ENCODE measurements around the gene ARHGAP42. TPM values are rescaled to one million over a fixed set of nuclear protein-coding genes. Genes with fewer than 3 reads are reported as not detected.

Gene ARHGAP42
- total and polyA plus RNA-seq, 4 donors, result 4.1 to 15.8 (median 10.9) TPM

DNA sequence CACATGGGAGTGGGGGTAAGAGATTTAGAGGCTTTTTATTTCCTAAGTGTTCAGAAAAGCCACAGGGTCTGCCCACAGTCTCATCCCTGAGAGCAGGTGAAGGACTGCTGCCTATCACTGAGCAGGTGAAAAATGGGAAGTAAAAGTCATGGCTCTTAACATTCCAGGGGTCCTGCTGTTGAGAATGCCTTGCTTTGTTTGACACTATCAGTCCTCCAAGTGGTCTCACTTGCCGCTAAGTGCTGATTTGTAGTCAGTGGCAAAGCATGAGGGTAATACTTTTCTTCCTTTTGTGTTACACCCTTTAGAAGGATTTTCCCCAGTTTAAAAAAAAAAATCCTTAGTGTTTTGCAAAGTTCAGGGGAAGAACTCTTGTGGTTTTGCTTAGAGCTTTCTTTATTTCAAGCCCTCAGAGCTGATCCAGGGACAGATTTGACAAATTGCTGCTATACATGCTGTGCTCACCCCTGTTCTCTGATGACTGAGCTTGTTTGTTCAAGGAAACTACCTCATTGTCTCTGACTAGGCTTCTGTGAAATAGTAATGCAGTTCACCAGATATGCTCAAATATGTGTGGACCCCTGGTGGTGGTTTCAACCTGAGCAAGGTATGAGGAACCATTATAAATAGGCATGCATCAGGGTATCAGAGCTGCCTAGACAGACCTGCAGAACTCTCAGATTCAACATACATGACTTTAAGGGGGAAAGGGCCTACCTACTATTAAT lies 141.0 kb downstream of the ARHGAP42 start:
- Histone ChIP-seq H3K27me3 (ENCODE audit: control insufficient read depth in 1 of 2, insufficient read depth in 2 of 2, low read length in 1 of 2) (no peaks in the 10 kb centered on the region), H3K36me3 (ENCODE audit: control insufficient read depth in 1 of 2, insufficient read depth in 2 of 2, low read length in 1 of 2) (no peaks in the 10 kb centered on the region), H3K27ac (ENCODE audit: low read depth in 1 of 2, low read length in 2 of 2) (no peak overlapping the region), H3K4me1 (ENCODE audit: control insufficient read depth in 1 of 2, insufficient read depth in 2 of 2, low read length in 2 of 2) (peaks cover 2 to 9% of the 10 kb centered on the region in 2 donors), H3K4me3 (ENCODE audit: low read length in 2 of 2) (no peak overlapping the region), H3K9me3 (ENCODE audit: control insufficient read depth, low read length) (no peaks in the 10 kb centered on the region)
- ATAC-seq (ENCODE audit: low FRiP score), result no peak
- 98 to 100% methylated on average over 1 of the region's 1 CpG for WGBS, 2 donors
- intact Hi-C loops (cut with DNase I), result no loop called here
- DNase-seq, result no peak

DNA sequence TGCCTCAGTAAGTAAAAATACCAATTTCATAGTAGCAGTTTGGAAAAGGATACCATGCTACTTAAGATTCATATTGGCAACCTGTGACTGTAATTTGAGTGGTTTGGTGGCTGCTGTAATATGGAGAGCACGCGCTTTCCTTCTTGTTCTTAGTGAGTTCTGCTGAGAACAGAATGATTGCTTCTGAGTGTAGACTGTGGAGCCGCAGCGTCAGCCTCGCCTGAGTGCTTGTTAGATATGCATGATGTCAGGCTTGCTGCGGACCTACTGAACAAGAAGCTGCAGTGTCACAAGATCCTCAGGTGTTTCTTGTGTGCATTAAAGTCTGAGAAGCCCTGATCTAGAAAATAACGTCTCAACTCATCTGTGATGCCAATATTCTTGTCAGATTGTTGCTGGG lies 143.2 kb downstream of the ARHGAP42 start:
- no peaks in the 10 kb centered on the region for H3K27me3 ChIP-seq (ENCODE audit: control insufficient read depth in 1 of 2, insufficient read depth in 2 of 2, low read length in 1 of 2)
- 64 to 77% methylated on average over 7 of the region's 7 CpGs for WGBS, 2 donors
- H3K27ac ChIP-seq (ENCODE audit: low read depth in 1 of 2, low read length in 2 of 2), result no peak overlapping the region
- no peak overlapping the region for H3K4me3 ChIP-seq (ENCODE audit: low read length in 2 of 2)
- no peak for ATAC-seq (ENCODE audit: low FRiP score)
- no peaks in the 10 kb centered on the region for H3K9me3 ChIP-seq (ENCODE audit: control insufficient read depth, low read length)
- DNase-seq, result no peak
- H3K4me1 ChIP-seq (ENCODE audit: control insufficient read depth in 1 of 2, insufficient read depth in 2 of 2, low read length in 2 of 2), result peaks cover 2 to 5% of the 10 kb centered on the region in 2 donors
- intact Hi-C loops (cut with DNase I), result no loop called here
- no peaks in the 10 kb centered on the region for H3K36me3 ChIP-seq (ENCODE audit: control insufficient read depth in 1 of 2, insufficient read depth in 2 of 2, low read length in 1 of 2)

DNA sequence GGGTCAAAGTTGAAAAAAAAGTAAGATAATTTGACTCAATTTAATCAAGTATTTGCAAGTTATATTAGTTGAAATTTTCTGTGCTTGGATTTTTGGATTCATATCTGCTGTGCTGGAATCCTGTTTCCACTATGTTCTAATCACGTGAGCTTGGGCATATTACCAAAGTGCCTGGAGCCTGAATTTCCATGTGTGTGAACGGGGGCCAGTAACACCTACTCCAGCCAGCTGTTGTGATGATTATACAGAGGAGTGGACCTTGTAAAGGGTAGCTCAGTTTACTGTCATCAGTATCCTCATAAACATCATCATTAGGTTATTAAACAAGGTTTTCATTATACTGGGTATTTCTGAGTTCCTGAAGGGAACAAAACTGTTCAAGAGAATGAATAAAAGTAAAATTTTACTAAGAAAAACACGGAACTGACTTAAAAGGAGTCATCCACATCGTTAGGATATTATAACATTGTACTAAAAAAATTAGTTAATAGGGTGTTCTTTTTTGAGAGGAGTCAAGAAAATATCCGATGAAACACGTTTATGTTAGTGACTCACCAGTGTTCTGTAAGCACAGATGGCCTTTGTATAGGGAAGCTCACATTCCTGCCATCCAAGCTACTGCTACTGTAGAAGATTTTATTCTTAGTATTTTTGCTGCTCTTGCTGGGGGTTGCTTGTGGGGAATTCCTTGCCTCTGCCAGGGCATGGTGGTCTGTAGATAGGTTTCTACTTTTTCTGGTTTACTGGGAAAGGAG lies 144.1 kb downstream of the ARHGAP42 start:
- Histone ChIP-seq H3K4me3 (ENCODE audit: low read length in 2 of 2) (no peak overlapping the region), H3K9me3 (ENCODE audit: control insufficient read depth, low read length) (no peaks in the 10 kb centered on the region), H3K27me3 (ENCODE audit: control insufficient read depth in 1 of 2, insufficient read depth in 2 of 2, low read length in 1 of 2) (no peaks in the 10 kb centered on the region), H3K4me1 (ENCODE audit: control insufficient read depth in 1 of 2, insufficient read depth in 2 of 2, low read length in 2 of 2) (peaks cover 0 to 2% of the 10 kb centered on the region in 2 donors), H3K36me3 (ENCODE audit: control insufficient read depth in 1 of 2, insufficient read depth in 2 of 2, low read length in 1 of 2) (no peaks in the 10 kb centered on the region), H3K27ac (ENCODE audit: low read depth in 1 of 2, low read length in 2 of 2) (no peak overlapping the region)
- intact Hi-C loops (cut with DNase I), result no loop called here
- DNase-seq (no peak), ATAC-seq (ENCODE audit: low FRiP score) (no peak)
- WGBS, 2 donors, result 16 to 24% methylated on average over 6 of the region's 6 CpGs

DNA sequence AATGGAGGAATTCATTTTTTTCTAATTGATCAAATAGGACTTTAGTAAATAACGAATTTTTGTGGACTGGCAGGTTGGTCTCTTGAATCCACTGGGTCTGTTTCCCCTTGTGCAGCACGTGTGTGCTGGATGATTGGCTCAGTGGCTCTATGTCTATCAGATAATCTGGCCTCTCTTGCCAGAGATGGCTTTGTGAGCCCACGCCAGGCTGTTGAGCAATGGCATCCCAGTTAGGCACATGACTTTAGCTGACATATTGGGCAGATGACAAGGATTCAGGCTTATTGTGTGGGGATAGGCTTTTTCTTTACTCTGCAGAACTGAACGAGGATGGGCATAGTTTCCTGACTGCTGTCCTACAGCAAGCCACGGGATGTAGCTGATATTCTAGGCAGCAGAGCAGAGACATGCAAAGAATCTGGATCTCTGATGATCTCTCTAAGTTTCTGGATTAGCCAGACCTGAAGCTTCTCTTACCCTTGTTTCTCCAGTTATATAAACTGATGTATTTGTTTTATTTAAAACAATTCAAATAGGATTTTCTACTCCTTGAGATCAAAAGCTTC lies 144.9 kb downstream of the ARHGAP42 start:
- intact Hi-C loops (cut with DNase I), result no loop called here
- Histone ChIP-seq H3K9me3 (ENCODE audit: control insufficient read depth, low read length) (no peaks in the 10 kb centered on the region), H3K36me3 (ENCODE audit: control insufficient read depth in 1 of 2, insufficient read depth in 2 of 2, low read length in 1 of 2) (no peaks in the 10 kb centered on the region), H3K4me3 (ENCODE audit: low read length in 2 of 2) (no peak overlapping the region), H3K27me3 (ENCODE audit: control insufficient read depth in 1 of 2, insufficient read depth in 2 of 2, low read length in 1 of 2) (no peaks in the 10 kb centered on the region), H3K27ac (ENCODE audit: low read depth in 1 of 2, low read length in 2 of 2) (no peak overlapping the region), H3K4me1 (ENCODE audit: control insufficient read depth in 1 of 2, insufficient read depth in 2 of 2, low read length in 2 of 2) (peaks cover 0 to 2% of the 10 kb centered on the region in 2 donors)
- WGBS, 2 donors, result 85% methylated on average over 5 of the region's 5 CpGs
- DNase-seq (no peak), ATAC-seq (ENCODE audit: low FRiP score) (peak; percentile 34)

DNA sequence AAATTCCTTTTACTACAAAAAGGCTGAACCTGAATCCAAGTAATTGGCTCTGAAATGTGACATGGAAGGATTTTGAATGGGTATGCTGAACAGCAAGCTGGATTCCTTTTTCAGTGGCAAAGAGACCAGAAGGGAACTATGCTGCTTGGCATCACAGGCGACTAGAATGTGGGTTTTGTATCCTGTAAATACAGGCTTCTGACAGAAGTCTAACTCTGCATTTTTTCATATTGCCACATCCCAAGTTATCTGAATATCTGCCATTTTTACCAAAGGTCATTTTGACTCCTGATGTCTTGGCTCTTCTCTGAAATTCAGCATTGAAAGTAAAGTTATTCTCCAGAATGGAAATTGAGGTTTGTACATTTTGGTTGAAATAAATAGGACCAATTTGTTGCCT lies 145.7 kb downstream of the ARHGAP42 start:
- WGBS, 2 donors, result 91 to 97% methylated on average over 1 of the region's 1 CpG
- DNase-seq (no peak), ATAC-seq (ENCODE audit: low FRiP score) (no peak)
- H3K27me3 ChIP-seq (ENCODE audit: control insufficient read depth in 1 of 2, insufficient read depth in 2 of 2, low read length in 1 of 2), result no peaks in the 10 kb centered on the region
- H3K4me1 ChIP-seq (ENCODE audit: control insufficient read depth in 1 of 2, insufficient read depth in 2 of 2, low read length in 2 of 2), result no peaks in the 10 kb centered on the region
- intact Hi-C loops (cut with DNase I), result no loop called here
- no peak overlapping the region for H3K4me3 ChIP-seq (ENCODE audit: low read length in 2 of 2)
- H3K36me3 ChIP-seq (ENCODE audit: control insufficient read depth in 1 of 2, insufficient read depth in 2 of 2, low read length in 1 of 2), result no peaks in the 10 kb centered on the region
- no peak overlapping the region for H3K27ac ChIP-seq (ENCODE audit: low read depth in 1 of 2, low read length in 2 of 2)
- no peaks in the 10 kb centered on the region for H3K9me3 ChIP-seq (ENCODE audit: control insufficient read depth, low read length)

DNA sequence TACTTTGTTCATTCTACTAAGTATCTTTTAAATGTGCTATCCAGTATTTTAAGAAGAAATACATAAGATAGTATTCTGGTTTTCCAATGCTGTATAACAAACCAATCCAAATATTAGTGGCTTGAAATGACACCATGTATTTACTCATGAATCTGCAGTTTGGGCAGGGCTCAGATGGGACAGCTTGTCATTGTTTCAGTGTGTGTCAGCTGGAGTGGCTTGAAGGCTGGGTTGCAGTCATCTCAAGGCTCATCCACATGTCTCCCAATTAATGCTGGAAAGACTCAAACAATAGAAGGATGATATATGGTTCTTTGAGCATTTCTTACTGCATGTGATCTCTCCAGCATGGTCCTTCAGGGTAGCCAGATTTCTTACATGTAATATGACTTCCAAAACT lies 146.2 kb downstream of the ARHGAP42 start:
- intact Hi-C loops (cut with DNase I), result no loop called here

DNA sequence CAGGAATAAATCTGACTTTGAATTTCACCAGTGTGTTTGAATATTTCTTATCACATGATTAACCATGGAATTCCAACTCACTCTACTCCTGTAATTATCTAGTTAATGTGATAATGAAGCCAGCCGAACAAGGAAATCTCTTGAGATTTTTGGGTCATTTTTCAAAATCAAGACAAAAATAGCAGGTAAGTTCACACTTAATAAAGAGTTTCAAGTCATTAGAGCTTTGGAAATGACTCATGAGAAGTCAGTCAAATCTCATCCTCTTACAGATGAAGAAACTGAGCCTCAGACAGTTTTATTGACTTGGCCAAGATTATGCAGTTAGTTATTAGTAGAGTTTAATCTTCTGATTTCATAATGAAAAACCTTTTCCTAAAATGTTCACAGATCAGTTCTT lies 148.8 kb downstream of the ARHGAP42 start:
- 47 to 61% methylated on average over 1 of the region's 1 CpG for WGBS, 2 donors
- no peaks in the 10 kb centered on the region for H3K36me3 ChIP-seq (ENCODE audit: control insufficient read depth in 1 of 2, insufficient read depth in 2 of 2, low read length in 1 of 2)
- intact Hi-C loops (cut with DNase I), result no loop called here
- no peak for DNase-seq
- no peak overlapping the region for H3K4me3 ChIP-seq (ENCODE audit: low read length in 2 of 2)
- no peaks in the 10 kb centered on the region for H3K9me3 ChIP-seq (ENCODE audit: control insufficient read depth, low read length)
- no peaks in the 10 kb centered on the region for H3K4me1 ChIP-seq (ENCODE audit: control insufficient read depth in 1 of 2, insufficient read depth in 2 of 2, low read length in 2 of 2)
- no peak overlapping the region for H3K27ac ChIP-seq (ENCODE audit: low read depth in 1 of 2, low read length in 2 of 2)
- no peak for ATAC-seq (ENCODE audit: low FRiP score)
- H3K27me3 ChIP-seq (ENCODE audit: control insufficient read depth in 1 of 2, insufficient read depth in 2 of 2, low read length in 1 of 2), result no peaks in the 10 kb centered on the region

More for the DNA sequence above, 146.2 kb downstream of the ARHGAP42 start:
- no peaks in the 10 kb centered on the region for H3K36me3 ChIP-seq (ENCODE audit: control insufficient read depth in 1 of 2, insufficient read depth in 2 of 2, low read length in 1 of 2)
- H3K9me3 ChIP-seq (ENCODE audit: control insufficient read depth, low read length), result no peaks in the 10 kb centered on the region
- H3K4me3 ChIP-seq (ENCODE audit: low read length in 2 of 2), result no peak overlapping the region
- no peak for ATAC-seq (ENCODE audit: low FRiP score)
- no peak overlapping the region for H3K27ac ChIP-seq (ENCODE audit: low read depth in 1 of 2, low read length in 2 of 2)
- H3K27me3 ChIP-seq (ENCODE audit: control insufficient read depth in 1 of 2, insufficient read depth in 2 of 2, low read length in 1 of 2), result no peaks in the 10 kb centered on the region
- H3K4me1 ChIP-seq (ENCODE audit: control insufficient read depth in 1 of 2, insufficient read depth in 2 of 2, low read length in 2 of 2), result no peaks in the 10 kb centered on the region
- DNase-seq, result no peak

DNA sequence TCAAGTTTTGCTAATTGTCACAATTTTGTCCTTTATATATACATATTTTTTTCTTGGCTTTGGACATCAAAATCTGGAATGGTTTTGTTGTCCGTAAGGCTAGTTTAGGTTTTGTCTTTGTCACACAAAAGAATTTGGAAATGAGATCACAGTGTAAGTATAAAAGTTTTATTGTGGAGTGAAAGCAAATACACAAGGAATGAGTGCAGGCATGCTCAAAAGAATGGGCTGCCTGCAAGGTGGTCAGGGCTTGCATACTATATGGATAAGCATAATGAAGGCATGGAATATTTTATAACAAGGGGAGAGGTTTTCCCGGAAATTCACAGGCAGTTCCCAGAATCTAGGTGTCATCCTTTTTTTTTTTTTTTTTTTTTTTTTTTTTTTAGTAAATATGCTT lies 150.2 kb downstream of the ARHGAP42 start:
- no peaks in the 10 kb centered on the region for H3K36me3 ChIP-seq (ENCODE audit: control insufficient read depth in 1 of 2, insufficient read depth in 2 of 2, low read length in 1 of 2)
- intact Hi-C loops (cut with DNase I), result no loop called here
- 96 to 97% methylated on average over 2 of the region's 2 CpGs for WGBS, 2 donors
- DNase-seq (no peak), ATAC-seq (ENCODE audit: low FRiP score) (no peak)
- H3K4me1 ChIP-seq (ENCODE audit: control insufficient read depth in 1 of 2, insufficient read depth in 2 of 2, low read length in 2 of 2), result no peaks in the 10 kb centered on the region
- no peaks in the 10 kb centered on the region for H3K27me3 ChIP-seq (ENCODE audit: control insufficient read depth in 1 of 2, insufficient read depth in 2 of 2, low read length in 1 of 2)
- no peak overlapping the region for H3K4me3 ChIP-seq (ENCODE audit: low read length in 2 of 2)
- H3K9me3 ChIP-seq (ENCODE audit: control insufficient read depth, low read length), result no peaks in the 10 kb centered on the region
- H3K27ac ChIP-seq (ENCODE audit: low read depth in 1 of 2, low read length in 2 of 2), result no peak overlapping the region
